A549 (cell line): ENCODE data around the gene MRPL55. TPM values are rescaled to one million over a fixed set of nuclear protein-coding genes. Genes with fewer than 3 reads are reported as not detected.

ENCODE experiments used
- ATAC-seq, 2 experiments: fragments of 200-7000 bp in 1 of 2; fragments of >200 bp in 1 of 2; cut with Nextera tagmentation in 1 of 2; cut with Tn5 transposase in 1 of 2; 3 replicates each; pipeline versions ENCODE4 v1.8.0 to v1.9.1; 2018 to 2020; ENCODE audit warnings: mild to moderate bottlenecking in 1 of 2, moderate library complexity in 1 of 2
- CTCF ChIA-PET: fragments of 300-600 bp; sonication (Branson Sonifier 250); formaldehyde crosslinking; extraction: SDS; loops from one replicate; lab custom pipeline; 2021; ENCODE audit warnings: antibody characterized with exemption, inconsistent platforms; lab: Yijun Ruan, JAX
- POLR2A ChIA-PET: fragments of 350-600 bp; formaldehyde crosslinking; extraction: SDS; loops from one replicate; lab custom pipeline; 2021; ENCODE audit warnings: antibody characterized with exemption, inconsistent platforms; lab: Yijun Ruan, JAX
- DNase-seq, 2 experiments: peaks; one replicate each; pipeline versions ENCODE4 v3.0.0 to v3.0.0-alpha.2; 2011 to 2016; ENCODE audit warnings: low read depth in 1 of 2, low spot score in 1 of 2
- FAIRE-seq: peaks from 2 replicates; lab custom pipeline; 2011; peaks lifted over from hg19 to GRCh38; lab: Jason Lieb, UNC
- H3K27ac ChIP-seq, 2 experiments: fragments of >200 bp; sonication (Bioruptor Twin); formaldehyde crosslinking; 3 replicates each; pipeline ENCODE4 v1.5.1; 2016 to 2017
- H3K4me1 ChIP-seq: fragments of >200 bp; sonication (Bioruptor Twin); formaldehyde crosslinking; 3 replicates; pipeline ENCODE4 v1.6.1; 2016
- H3K4me2 ChIP-seq: fragments of >200 bp; sonication (Bioruptor Twin); formaldehyde crosslinking; 3 replicates; pipeline ENCODE4 v1.6.1; 2016
- H3K4me3 ChIP-seq: fragments of >200 bp; sonication (Bioruptor Twin); formaldehyde crosslinking; 3 replicates; pipeline ENCODE4 v1.5.1; 2016
- H3K9me3 ChIP-seq: fragments of >200 bp; sonication (Bioruptor Twin); formaldehyde crosslinking; 3 replicates; pipeline ENCODE4 v1.6.1; 2016
- CBX2 ChIP-seq: fragments of 200-600 bp; sonication (generic); IDR thresholded peaks from 2 replicates; pipeline ENCODE4 v1.6.1; 2016; ENCODE audit warnings: low read depth, mild to moderate bottlenecking, borderline replicate concordance
- CBX8 ChIP-seq: fragments of 200-600 bp; sonication (generic); IDR thresholded peaks from 2 replicates; pipeline ENCODE4 v1.6.1; 2016
- CHD2 ChIP-seq: fragments of 150-350 bp; IDR thresholded peaks from 2 replicates; pipeline ENCODE4 v1.6.1; 2014; ENCODE audit warnings: low read length; ENCODE audit not compliant: partially characterized antibody
- E2F6 ChIP-seq: IDR thresholded peaks from 2 replicates; pipeline ENCODE4 v1.6.1; 2012; ENCODE audit warnings: low read depth, borderline replicate concordance
- ESRRA ChIP-seq: fragments of 150-350 bp; IDR thresholded peaks from 2 replicates; pipeline ENCODE4 v1.6.1; 2014; ENCODE audit warnings: mild to moderate bottlenecking, low read length, borderline replicate concordance
- HMGXB4 ChIP-seq: fragments of 250-450 bp; sonication (Bioruptor Pico); IDR thresholded peaks from 2 replicates; pipeline ENCODE4 v1.5.0; 2021; ENCODE audit warnings: mild to moderate bottlenecking, moderate library complexity, borderline replicate concordance
- HOXA7 ChIP-seq: fragments of 250-450 bp; sonication (Bioruptor Pico); IDR thresholded peaks from 2 replicates; pipeline ENCODE4 v1.5.0; 2020; ENCODE audit warnings: mild to moderate bottlenecking, moderate library complexity
- HOXB13 ChIP-seq: fragments of 250-450 bp; sonication (Bioruptor Pico); IDR thresholded peaks from 2 replicates; pipeline ENCODE4 v1.5.0; 2020; ENCODE audit warnings: low read depth, mild to moderate bottlenecking, moderate library complexity
- JUN ChIP-seq, 2 experiments: fragments of >200 bp; sonication (Bioruptor Twin); formaldehyde crosslinking; IDR thresholded peaks; 2 replicates in 1 of 2; 3 replicates in 1 of 2; pipeline ENCODE4 v1.6.1; 2016 to 2017
- JUNB ChIP-seq: fragments of >200 bp; sonication (Bioruptor Twin); formaldehyde crosslinking; IDR thresholded peaks from 2 replicates; pipeline ENCODE4 v1.6.1; 2016
- MAFK ChIP-seq: fragments of 450-650 bp; IDR thresholded peaks from 2 replicates; pipeline ENCODE4 v1.6.1; 2014; ENCODE audit not compliant: partially characterized antibody
- MYC ChIP-seq: IDR thresholded peaks from 2 replicates; pipeline ENCODE4 v1.6.1; 2012; ENCODE audit warnings: mild to moderate bottlenecking, inconsistent platforms, low read length, improper control_type of control experiment, borderline replicate concordance
- NFE2L2 ChIP-seq: fragments of 150-350 bp; conservative IDR thresholded peaks from 2 replicates; pipeline ENCODE4 v1.6.1; 2014; ENCODE audit warnings: low read length
- POLR2A ChIP-seq: IDR thresholded peaks from 2 replicates; pipeline ENCODE4 v1.6.1; 2012; ENCODE audit warnings: mild to moderate bottlenecking, low read length
- RAD21 ChIP-seq, 2 experiments: fragments of >200 bp in 1 of 2; sonication (Bioruptor Twin) in 1 of 2; formaldehyde crosslinking in 1 of 2; IDR thresholded peaks in 1 of 2; conservative IDR thresholded peaks in 1 of 2; 2 replicates in 1 of 2; 3 replicates in 1 of 2; pipeline ENCODE4 v1.6.1; 2012 to 2018; ENCODE audit warnings: inconsistent platforms in 1 of 2
- RCOR1 ChIP-seq: fragments of 150-350 bp; IDR thresholded peaks from 2 replicates; pipeline ENCODE4 v1.6.1; 2014; ENCODE audit warnings: antibody characterized with exemption, low read length, low read depth
- RNF2 ChIP-seq: fragments of 200-600 bp; sonication (generic); IDR thresholded peaks from 2 replicates; pipeline ENCODE4 v1.6.1; 2016; ENCODE audit warnings: low read depth, mild to moderate bottlenecking, antibody characterized with exemption, moderate library complexity, borderline replicate concordance
- SREBF2 ChIP-seq: fragments of 450-650 bp; IDR thresholded peaks from 2 replicates; pipeline ENCODE4 v1.6.1; 2014; ENCODE audit warnings: mild to moderate bottlenecking, moderate library complexity
- TP53 ChIP-seq: fragments of 250-450 bp; sonication (Bioruptor Pico); IDR thresholded peaks from 2 replicates; pipeline ENCODE4 v1.5.0; 2021; ENCODE audit warnings: mild to moderate bottlenecking, moderate library complexity
- ZFP36 ChIP-seq: fragments of 450-650 bp; IDR thresholded peaks from 2 replicates; pipeline ENCODE4 v1.6.1; 2014; ENCODE audit warnings: borderline replicate concordance; ENCODE audit not compliant: partially characterized antibody
- WGBS: methylation state at CpG from one replicate; pipeline ENCODE4 v1.1.6; 2017; ENCODE audit errors: missing lambda C conversion rate; 5-methylcytosine and 5-hydroxymethylcytosine counted together
- polyA plus RNA-seq, 4 experiments: library from polyadenylated mRNA; depleted of rRNA in 3 of 4; stranded (reverse); fragments of >200 nt; fragmentation: RNase III in 1 of 4; extraction: RNeasy Plus Mini Kit Qiagen cat#74134 plus additional on column Dnase treatment in 1 of 4; gene quantifications; 2 replicates in 3 of 4; 3 replicates in 1 of 4; pipeline ENCODE4 v1.2.3, GENCODE V29; 2011 to 2017
- TF ChIP-seq, protein P1 (sequence below): IDR thresholded peaks from 2 replicates; pipeline ENCODE4 v1.6.1; 2012
- TF ChIP-seq, protein P2 (sequence below): fragments of >200 bp; sonication (Bioruptor Twin); formaldehyde crosslinking; IDR thresholded peaks from 3 replicates; pipeline ENCODE4 v1.5.1; 2016
- TF ChIP-seq, protein P3 (sequence below): fragments of 200-600 bp; sonication (generic); IDR thresholded peaks from 2 replicates; pipeline ENCODE4 v1.6.1; 2016; ENCODE audit warnings: antibody characterized with exemption, mild to moderate bottlenecking, moderate library complexity

Gene MRPL55
- polyA plus RNA-seq, 2 of the 4 experiments (the other 2 are of a cell fraction): 54.2 to 80.0 TPM

DNA sequence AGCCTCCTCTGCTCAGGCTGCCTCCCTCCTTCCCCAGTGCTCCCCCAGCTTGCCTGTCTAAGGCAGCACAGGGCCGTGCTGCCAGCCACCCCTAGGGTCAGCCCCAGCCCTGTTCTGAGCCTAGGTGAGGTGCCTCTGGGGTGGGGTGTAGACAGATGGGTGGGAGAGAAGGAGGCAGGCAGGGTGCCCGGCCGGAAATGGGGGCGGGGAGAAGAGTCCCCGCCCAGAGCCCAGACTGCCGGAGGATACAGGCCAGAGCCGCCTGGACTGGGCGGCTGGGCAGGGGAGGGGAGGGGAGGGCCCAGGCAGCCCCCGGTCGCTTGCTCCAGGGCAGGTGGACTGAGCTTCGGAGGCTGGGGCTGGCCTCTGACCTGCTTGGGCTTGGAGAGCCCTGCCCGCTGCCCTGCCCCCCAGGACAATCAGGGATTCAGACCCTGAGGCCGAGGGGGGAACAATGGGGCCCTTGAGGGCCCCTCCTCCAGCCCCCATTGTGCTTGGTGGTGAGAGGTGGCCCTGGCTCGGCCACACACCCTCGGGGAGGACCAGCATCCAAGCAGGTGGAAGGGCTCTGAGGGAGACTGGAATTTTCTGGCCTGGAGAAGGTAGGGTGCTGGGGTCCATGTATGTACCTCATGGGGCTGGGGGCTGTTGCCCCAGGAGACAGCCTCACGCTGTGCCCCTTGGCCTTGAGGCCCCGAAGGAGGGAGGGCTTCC lies 40.5 kb upstream of the MRPL55 start, which contains the start of gene GJC2:
Gene GJC2, plus strand, starts transcription at position 525 of the 714 bp plus-strand sequence. CDS start 7,829 bp downstream, outside the sequence.
- no peak for DNase-seq
- no peak for TF ChIP-seq RNF2
- no peak for TF ChIP-seq E2F6
- TF ChIP-seq JUN (IDR thresholded peaks at IDR 0.05): no peak
- no peak for TF ChIP-seq POLR2A
- no peak for TF ChIP-seq HOXA7 (CRISPR knock-in tag)
- no peak for TF ChIP-seq ZFP36
- no peak for TF ChIP-seq HOXB13 (CRISPR knock-in tag)
- TF ChIP-seq SREBF2: no peak
- TF ChIP-seq CHD2: no peak
- TF ChIP-seq HMGXB4 (CRISPR knock-in tag): no peak
- TF ChIP-seq, protein P1, sequence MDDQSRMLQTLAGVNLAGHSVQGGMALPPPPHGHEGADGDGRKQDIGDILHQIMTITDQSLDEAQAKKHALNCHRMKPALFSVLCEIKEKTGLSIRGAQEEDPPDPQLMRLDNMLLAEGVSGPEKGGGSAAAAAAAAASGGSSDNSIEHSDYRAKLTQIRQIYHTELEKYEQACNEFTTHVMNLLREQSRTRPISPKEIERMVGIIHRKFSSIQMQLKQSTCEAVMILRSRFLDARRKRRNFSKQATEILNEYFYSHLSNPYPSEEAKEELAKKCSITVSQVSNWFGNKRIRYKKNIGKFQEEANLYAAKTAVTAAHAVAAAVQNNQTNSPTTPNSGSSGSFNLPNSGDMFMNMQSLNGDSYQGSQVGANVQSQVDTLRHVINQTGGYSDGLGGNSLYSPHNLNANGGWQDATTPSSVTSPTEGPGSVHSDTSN: no peak
- TF ChIP-seq JUNB: no peak
- TF ChIP-seq, protein P2, sequence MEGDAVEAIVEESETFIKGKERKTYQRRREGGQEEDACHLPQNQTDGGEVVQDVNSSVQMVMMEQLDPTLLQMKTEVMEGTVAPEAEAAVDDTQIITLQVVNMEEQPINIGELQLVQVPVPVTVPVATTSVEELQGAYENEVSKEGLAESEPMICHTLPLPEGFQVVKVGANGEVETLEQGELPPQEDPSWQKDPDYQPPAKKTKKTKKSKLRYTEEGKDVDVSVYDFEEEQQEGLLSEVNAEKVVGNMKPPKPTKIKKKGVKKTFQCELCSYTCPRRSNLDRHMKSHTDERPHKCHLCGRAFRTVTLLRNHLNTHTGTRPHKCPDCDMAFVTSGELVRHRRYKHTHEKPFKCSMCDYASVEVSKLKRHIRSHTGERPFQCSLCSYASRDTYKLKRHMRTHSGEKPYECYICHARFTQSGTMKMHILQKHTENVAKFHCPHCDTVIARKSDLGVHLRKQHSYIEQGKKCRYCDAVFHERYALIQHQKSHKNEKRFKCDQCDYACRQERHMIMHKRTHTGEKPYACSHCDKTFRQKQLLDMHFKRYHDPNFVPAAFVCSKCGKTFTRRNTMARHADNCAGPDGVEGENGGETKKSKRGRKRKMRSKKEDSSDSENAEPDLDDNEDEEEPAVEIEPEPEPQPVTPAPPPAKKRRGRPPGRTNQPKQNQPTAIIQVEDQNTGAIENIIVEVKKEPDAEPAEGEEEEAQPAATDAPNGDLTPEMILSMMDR: no peak
- TF ChIP-seq CBX8: no peak
- TF ChIP-seq, all 56 proteins: peak for 0
- no peak within 1 kb of the TSS for H3K4me2 ChIP-seq
- ChIA-PET CTCF (interaction anchor here (1.1 to 2.6 kb wide), 2 partner anchors 17 to 19 kb away, joined by 3 to 9 read pairs; partner anchors contain the start of gene IBA57), POLR2A (interaction anchor here (1.0 to 1.6 kb wide), 2 partner anchors 10 to 16 kb away, joined by 4 to 7 read pairs; partner anchors contain the start of gene IBA57)
- H3K4me1 ChIP-seq: peaks cover 5% of the 10 kb centered on the region; the same call in 1 of the 3 replicates
- peak within 1 kb of the TSS in 1 of 2 experiments; percentile 21; a peak in 1 of 6 replicates for H3K27ac ChIP-seq
- no peak within 1 kb of the TSS for H3K4me3 ChIP-seq
- H3K9me3 ChIP-seq: no peaks in the 10 kb centered on the region
- FAIRE-seq (no peak), ATAC-seq (peak in 1 of 2 experiments; percentile 8; a peak in 3 of 6 replicates)
- 83% methylated on average over 11 of the region's 17 CpGs for WGBS

DNA sequence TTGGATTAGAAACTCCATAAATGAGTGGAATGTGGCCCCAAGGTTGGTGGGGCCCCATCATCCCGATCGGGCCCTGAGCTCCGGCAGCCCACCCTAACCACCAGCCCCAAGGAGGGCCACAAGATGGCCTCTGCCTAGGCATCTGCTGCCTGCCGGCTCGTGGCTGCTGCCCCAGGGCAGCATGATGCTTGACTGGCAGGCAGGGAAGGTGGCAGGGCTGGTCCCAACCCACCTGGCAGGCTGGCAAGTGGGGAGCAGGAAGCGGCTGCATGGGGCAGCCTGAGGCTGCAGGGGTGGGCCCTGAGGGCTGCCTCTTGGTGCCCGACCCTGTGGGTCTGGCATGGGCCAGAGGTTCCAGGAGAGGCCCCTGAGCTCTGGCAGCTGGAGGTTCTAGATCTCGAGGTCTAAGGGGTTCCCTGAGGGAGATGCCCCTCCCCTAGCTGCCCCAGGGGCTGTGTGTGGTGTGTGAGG lies 39.9 kb upstream of the MRPL55 start:
- Histone ChIP-seq H3K4me2 (no peak overlapping the region), H3K9me3 (no peaks in the 10 kb centered on the region), H3K27ac (no peak overlapping the region; a peak in 1 of 6 replicates), H3K4me1 (peaks cover 5% of the 10 kb centered on the region; the same call in 1 of the 3 replicates), H3K4me3 (no peak overlapping the region)
- ChIA-PET POLR2A (interaction anchor here (1.0 kb wide), 1 partner anchor 16 kb away, joined by 7 read pairs; the partner anchor contains the start of gene IBA57), CTCF (interaction anchor here (0.9 to 2.6 kb wide), 3 partner anchors 16 to 18 kb away, joined by 3 to 9 read pairs (median 3); partner anchors contain the start of gene IBA57)
- DNase-seq (no peak), ATAC-seq (no peak; a peak in 1 of 6 replicates), FAIRE-seq (no peak)
- 74% methylated on average over 8 of the region's 8 CpGs for WGBS
- TF ChIP-seq RCOR1 (no peak), TP53 (CRISPR knock-in tag) (no peak), CBX2 (no peak), RAD21 (conservative IDR thresholded peaks at IDR 0.05 in 1 of 2, IDR thresholded peaks at IDR 0.05 in 1 of 2) (no peak), MAFK (no peak), ESRRA (no peak), MYC (no peak), CHD2 (no peak), NFE2L2 (no peak), HOXB13 (CRISPR knock-in tag) (no peak)
- TF ChIP-seq, protein P1: no peak
- TF ChIP-seq, protein P3, sequence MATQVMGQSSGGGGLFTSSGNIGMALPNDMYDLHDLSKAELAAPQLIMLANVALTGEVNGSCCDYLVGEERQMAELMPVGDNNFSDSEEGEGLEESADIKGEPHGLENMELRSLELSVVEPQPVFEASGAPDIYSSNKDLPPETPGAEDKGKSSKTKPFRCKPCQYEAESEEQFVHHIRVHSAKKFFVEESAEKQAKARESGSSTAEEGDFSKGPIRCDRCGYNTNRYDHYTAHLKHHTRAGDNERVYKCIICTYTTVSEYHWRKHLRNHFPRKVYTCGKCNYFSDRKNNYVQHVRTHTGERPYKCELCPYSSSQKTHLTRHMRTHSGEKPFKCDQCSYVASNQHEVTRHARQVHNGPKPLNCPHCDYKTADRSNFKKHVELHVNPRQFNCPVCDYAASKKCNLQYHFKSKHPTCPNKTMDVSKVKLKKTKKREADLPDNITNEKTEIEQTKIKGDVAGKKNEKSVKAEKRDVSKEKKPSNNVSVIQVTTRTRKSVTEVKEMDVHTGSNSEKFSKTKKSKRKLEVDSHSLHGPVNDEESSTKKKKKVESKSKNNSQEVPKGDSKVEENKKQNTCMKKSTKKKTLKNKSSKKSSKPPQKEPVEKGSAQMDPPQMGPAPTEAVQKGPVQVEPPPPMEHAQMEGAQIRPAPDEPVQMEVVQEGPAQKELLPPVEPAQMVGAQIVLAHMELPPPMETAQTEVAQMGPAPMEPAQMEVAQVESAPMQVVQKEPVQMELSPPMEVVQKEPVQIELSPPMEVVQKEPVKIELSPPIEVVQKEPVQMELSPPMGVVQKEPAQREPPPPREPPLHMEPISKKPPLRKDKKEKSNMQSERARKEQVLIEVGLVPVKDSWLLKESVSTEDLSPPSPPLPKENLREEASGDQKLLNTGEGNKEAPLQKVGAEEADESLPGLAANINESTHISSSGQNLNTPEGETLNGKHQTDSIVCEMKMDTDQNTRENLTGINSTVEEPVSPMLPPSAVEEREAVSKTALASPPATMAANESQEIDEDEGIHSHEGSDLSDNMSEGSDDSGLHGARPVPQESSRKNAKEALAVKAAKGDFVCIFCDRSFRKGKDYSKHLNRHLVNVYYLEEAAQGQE: no peak
